Retinal pigment epithelial cell (primary cell): ENCODE measurements around the gene TTC7B.

Source experiments
- DNase-seq: peaks from one replicate; pipeline ENCODE4 v3.0.0-alpha.2; 2010; ENCODE audit warnings: low read depth
- H3K4me3 ChIP-seq: 2 replicates; pipeline ENCODE4 v1.5.1; 2011; ENCODE audit warnings: mild to moderate bottlenecking, low read length, control low read depth, moderate library complexity
- CTCF ChIP-seq: conservative IDR thresholded peaks from 2 replicates; pipeline ENCODE4 v1.5.1; 2011; ENCODE audit warnings: low read depth, low read length, control low read depth, inconsistent platforms

Gene TTC7B

GRCh38 chr14:90722590-90722989 lies 93.6 kb downstream of the TTC7B start:
- no peak for TF ChIP-seq CTCF
- DNase-seq: no peak
- no peak overlapping the region for H3K4me3 ChIP-seq

- TF ChIP-seq CTCF: no peak
- H3K4me3 ChIP-seq: no peak overlapping the region
- no peak for DNase-seq
These were observed 94.5 kb downstream of the TTC7B start for GRCh38 chr14:90721619-90722305.

- no peak for TF ChIP-seq CTCF
- H3K4me3 ChIP-seq: no peak overlapping the region
- no peak for DNase-seq
These were observed 95.4 kb downstream of the TTC7B start for GRCh38 chr14:90720832-90721231.

- no peak for DNase-seq
- H3K4me3 ChIP-seq: no peak overlapping the region
- no peak for TF ChIP-seq CTCF
These were observed 95.9 kb downstream of the TTC7B start for GRCh38 chr14:90720336-90720735.

GRCh38 chr14:90717916-90718315 lies 98.3 kb downstream of the TTC7B start:
- DNase-seq: no peak
- H3K4me3 ChIP-seq: no peak overlapping the region
- no peak for TF ChIP-seq CTCF

- DNase-seq: no peak
- no peak for TF ChIP-seq CTCF
- H3K4me3 ChIP-seq: no peak overlapping the region
These were observed 100.2 kb downstream of the TTC7B start for GRCh38 chr14:90715993-90716392.

- no peak for DNase-seq
- no peak overlapping the region for H3K4me3 ChIP-seq
- no peak for TF ChIP-seq CTCF
These were observed 100.7 kb downstream of the TTC7B start for GRCh38 chr14:90715495-90715894.
